Measurements from ENCODE around the gene TMEM212.
"Not testable (repeated sequence)": the region's sequence is repeated elsewhere in the genome, so short reads cannot be mapped to it uniquely, and the experiment has no call there.

The TMEM212 gene

DNA sequence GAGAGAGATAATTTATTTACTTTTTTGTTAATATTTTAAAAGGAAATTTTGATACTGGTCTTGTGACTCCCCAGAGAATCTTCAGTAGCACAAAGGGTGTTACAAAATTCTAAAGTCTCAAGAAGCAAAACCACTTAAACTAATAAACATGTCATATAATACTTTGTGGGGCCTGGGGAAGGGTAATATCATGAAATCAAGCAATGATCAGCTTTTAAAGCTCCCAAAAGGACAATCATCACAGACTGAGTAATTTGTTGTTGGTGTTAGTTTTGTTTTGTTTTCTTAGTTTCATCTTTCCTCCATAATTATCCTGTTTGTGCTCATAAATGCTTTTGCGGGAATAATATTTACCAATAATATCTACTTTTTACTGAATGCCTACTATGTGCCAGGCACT, 55.0 kb downstream of the TMEM212 start:
- DNase-seq, result no peak

DNA sequence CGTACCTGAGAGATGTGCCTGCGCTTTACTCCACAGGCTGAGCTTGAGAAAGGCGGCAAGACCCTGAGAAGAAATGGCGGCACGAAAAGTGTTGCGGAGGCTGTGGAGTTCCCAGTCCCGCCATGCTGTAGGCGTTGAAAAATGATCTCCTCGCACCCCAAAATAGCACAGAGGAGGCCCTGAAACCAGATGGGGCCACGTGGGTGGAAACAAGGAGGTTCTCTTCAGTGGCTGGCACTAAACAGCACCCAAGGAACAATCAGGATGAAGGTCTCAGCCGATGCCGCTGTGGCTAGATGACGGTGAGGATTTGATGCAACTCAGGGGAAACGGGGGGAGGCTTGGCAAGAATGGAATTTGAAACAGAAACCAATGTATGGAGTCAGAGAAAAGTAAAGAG, 57.3 kb downstream of the TMEM212 start:
- DNase-seq, result no peak

DNA sequence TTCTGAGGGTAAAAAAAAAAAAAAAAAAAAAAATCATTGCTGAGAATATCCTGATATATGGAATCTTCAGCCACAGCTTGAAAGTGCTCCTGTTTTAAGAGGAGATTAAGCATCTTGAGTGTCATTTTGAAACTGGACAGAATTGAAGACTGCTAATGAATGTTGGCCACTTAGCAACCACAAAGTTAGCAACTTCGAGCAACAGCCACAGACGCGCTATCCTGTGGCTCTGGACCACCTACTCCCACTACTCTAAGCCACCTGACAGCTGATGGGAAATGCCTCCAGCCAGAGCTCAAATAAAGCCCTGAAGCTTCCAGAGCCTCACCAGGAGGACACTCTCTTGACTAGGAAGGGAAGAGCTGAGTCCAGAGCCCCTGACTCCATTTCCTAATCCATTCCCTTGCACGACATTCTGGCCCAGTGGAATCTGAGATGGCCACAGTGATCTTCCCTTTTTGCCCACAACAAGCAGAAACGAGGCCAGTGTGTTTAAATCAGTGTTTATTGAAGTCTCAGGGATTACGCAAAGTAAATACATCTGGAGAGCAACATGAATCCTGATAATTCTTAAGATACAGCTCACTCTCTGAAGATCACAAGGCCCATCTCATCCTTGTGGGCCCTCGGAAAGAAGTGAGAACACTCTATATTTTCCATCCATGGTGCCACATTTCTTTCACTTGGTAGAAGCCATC, 58.6 kb downstream of the TMEM212 start:
- DNase-seq, result no peak

DNA sequence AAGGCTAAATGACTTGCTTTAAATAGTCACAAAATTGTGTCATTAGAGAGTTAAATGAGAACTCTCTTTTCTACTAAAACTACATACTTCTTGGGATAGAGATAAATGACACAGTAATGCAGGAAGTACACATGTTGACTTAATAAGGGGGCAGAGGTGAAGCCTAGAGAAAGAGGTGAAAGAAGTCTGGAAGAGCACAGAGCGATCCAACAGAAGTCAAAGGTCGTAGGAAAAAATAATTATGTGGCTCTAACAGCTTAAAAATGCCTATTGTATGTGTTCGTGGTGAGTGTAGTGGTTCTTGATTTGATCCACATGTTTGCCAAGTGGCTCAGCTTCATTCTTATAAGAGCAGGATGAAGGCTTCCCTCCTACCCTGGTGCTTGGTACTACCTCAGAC, 61.7 kb downstream of the TMEM212 start:
- DNase-seq, result no peak

DNA sequence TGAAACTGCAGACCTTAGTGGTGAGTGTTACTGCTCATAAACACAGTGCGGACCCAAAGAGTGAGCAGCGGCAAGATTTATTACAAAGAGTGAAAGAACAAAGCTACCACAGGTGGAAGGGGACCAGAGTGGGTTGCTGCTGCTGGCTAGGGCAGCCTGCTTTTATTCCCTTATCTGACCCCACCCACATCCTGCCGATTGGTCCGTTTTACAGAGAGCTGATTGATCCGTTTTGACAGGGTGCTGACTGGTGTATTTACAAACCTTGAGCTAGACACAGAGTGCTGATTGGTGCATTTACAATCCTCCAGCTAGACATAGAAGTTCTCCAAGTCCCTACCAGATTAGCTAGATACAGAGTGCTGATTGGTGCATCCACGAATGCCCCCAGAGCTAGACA, 63.4 kb downstream of the TMEM212 start:
- DNase-seq, result not testable (repeated sequence)

DNA sequence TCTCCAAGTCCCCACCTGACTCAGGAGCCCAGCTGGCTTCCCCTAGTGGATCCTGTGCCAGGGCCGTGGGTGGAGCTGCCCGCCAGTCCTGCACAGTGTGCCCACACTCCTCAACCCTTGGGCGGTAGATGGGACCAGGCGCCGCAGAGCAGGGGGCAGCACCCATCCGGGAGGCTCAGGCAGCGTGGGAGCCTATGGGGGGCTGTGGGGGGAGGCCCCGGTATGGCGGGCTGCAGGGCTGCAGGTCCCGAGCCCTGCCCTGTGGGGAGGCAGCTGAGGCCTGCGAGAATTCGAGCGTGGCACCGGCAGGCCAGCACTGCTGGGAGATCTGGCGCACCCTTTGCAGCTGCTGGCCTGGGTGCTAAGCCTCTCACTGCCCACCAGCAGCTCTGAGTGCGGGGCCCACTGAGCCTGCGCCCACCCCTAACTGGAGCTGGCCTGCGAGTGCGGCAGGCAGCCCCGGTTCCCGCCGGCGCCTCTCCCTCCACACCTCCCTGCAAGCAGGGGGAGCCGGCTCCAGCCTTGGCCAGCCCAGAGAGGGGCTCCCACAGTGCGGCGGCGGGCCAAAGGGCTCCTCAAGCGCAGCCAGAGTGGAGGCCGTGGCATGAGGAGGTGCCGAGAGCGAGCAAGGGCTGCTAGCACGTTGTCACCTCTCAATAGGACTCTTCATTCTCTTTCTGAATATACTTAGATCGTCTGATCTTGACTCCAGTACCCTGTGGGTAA, 64.0 kb downstream of the TMEM212 start:
- DNase-seq, result no peak

DNA sequence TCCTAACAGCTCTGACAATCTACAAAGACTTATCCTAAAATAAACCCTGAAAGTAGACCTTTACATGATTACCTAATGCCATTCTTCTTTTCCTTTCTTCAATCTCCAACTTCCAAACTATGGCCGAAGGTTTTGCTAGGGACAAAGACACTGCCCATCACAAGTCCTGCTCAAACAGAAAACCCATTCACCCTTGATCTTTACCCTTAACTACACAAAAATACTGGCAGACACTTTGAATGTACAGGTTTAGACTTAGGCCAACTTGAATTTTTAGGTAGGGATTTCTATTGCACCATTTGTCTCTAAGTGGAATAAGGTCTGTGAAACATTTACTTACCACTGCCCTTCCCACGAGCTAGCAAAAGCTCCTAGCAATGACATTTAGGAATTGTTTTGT, 64.6 kb downstream of the TMEM212 start:
- no peak for DNase-seq

DNA sequence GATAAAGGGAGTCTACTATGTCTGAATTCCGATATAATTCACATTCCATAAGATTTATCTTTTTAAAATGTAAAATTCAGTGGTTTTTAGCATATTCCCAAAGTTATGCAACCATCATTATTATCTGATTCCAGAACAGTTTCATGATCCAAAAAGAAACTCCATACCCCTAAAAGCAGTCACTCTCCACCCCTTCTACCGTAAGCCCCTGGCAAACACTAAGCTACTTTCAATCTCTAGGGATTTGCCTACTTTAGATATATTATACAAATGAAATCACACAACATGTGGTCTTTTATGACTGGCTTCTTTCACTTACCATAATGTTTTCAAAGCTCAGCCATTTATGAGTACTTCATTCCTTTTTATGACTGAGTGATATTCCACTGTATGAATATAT, 65.6 kb downstream of the TMEM212 start:
- no peak for DNase-seq

Data from left hindlimb (tissue), 1 donor.